Esophagus squamous epithelium (tissue), 5 donors: Measurements from ENCODE around the gene GAB3. TPM values are rescaled to one million over a fixed set of nuclear protein-coding genes. Genes with fewer than 3 reads are reported as not detected.
A peak's percentile ranks its signal among the peaks of the same experiment; 100 is the strongest.

ENCODE experiments used
- DNase-seq: peaks from one replicate; lab custom pipeline; 2025; lab: John Stamatoyannopoulos, UW
- H3K27ac ChIP-seq, 4 donors: fragments of 200-600 bp; sonication (generic); one replicate each; pipeline ENCODE4 v1.5.1; 2016 to 2019; ENCODE audit warnings: mild to moderate bottlenecking in 1 of 4
- H3K27me3 ChIP-seq, 4 donors: fragments of 200-600 bp; sonication (generic); 1 replicate in 3 of 4; 2 replicates in 1 of 4; pipeline versions ENCODE4 v1.5.1 to v1.6.0; 2017 to 2021; ENCODE audit warnings: antibody characterized with exemption in 1 of 4
- H3K36me3 ChIP-seq, 3 donors: fragments of 200-600 bp; sonication (generic); one replicate each; pipeline ENCODE4 v1.5.1; 2016 to 2019
- H3K4me1 ChIP-seq, 3 donors: fragments of 200-600 bp; sonication (generic); one replicate each; pipeline ENCODE4 v1.5.1; 2017 to 2019
- H3K4me3 ChIP-seq, 4 donors: fragments of 200-600 bp; sonication (generic); 1 replicate in 3 of 4; 2 replicates in 1 of 4; pipeline ENCODE4 v1.5.1; 2016 to 2019; ENCODE audit warnings: mild to moderate bottlenecking in 2 of 4, moderate library complexity in 1 of 4
- H3K9me3 ChIP-seq, 3 donors: fragments of 200-600 bp; sonication (generic); one replicate each; pipeline ENCODE4 v1.5.1; 2016 to 2019
- POLR2A ChIP-seq, 4 donors: fragments of 450-650 bp; IDR thresholded peaks; one replicate each; pipeline ENCODE4 v1.6.1; 2017; ENCODE audit warnings: antibody characterized with exemption in 4 of 4, mild to moderate bottlenecking in 4 of 4, moderate library complexity in 3 of 4
- WGBS, 2 donors: methylation state at CpG; one replicate each; pipeline ENCODE4 v1.1.5; 2018; 5-methylcytosine and 5-hydroxymethylcytosine counted together
- intact Hi-C: fragments of 100-400 bp; cut with DNase I; formaldehyde crosslinking; loops from one replicate; pipeline ENCODE4 v1.15.0; 2022
- total RNA-seq, 4 donors: library from RNA; depleted of rRNA; stranded (reverse); fragments of >200 nt; gene quantifications; one replicate each; pipeline ENCODE4 v1.1.0, GENCODE V29; 2016
- TF ChIP-seq, protein P1 (sequence below), 6 experiments: fragments of 450-650 bp in 4 of 6; fragments of 200-600 bp in 2 of 6; sonication (generic) in 2 of 6; IDR thresholded peaks; one replicate each; pipeline ENCODE4 v1.5.1; 2016 to 2019; ENCODE audit warnings: antibody characterized with exemption in 6 of 6, mild to moderate bottlenecking in 4 of 6, moderate library complexity in 4 of 6
- donor health status: DM: yes; HTN: yes; CAD: no.

GAB3 gene, protein sequence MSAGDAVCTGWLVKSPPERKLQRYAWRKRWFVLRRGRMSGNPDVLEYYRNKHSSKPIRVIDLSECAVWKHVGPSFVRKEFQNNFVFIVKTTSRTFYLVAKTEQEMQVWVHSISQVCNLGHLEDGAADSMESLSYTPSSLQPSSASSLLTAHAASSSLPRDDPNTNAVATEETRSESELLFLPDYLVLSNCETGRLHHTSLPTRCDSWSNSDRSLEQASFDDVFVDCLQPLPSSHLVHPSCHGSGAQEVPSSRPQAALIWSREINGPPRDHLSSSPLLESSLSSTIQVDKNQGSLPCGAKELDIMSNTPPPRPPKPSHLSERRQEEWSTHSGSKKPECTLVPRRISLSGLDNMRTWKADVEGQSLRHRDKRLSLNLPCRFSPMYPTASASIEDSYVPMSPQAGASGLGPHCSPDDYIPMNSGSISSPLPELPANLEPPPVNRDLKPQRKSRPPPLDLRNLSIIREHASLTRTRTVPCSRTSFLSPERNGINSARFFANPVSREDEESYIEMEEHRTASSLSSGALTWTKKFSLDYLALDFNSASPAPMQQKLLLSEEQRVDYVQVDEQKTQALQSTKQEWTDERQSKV
- 1 to 10 TPM in 3 of 4 donors, under 1 TPM in 1; 0.61 to 4.4 (median 1.8) TPM for total RNA-seq

DNA sequence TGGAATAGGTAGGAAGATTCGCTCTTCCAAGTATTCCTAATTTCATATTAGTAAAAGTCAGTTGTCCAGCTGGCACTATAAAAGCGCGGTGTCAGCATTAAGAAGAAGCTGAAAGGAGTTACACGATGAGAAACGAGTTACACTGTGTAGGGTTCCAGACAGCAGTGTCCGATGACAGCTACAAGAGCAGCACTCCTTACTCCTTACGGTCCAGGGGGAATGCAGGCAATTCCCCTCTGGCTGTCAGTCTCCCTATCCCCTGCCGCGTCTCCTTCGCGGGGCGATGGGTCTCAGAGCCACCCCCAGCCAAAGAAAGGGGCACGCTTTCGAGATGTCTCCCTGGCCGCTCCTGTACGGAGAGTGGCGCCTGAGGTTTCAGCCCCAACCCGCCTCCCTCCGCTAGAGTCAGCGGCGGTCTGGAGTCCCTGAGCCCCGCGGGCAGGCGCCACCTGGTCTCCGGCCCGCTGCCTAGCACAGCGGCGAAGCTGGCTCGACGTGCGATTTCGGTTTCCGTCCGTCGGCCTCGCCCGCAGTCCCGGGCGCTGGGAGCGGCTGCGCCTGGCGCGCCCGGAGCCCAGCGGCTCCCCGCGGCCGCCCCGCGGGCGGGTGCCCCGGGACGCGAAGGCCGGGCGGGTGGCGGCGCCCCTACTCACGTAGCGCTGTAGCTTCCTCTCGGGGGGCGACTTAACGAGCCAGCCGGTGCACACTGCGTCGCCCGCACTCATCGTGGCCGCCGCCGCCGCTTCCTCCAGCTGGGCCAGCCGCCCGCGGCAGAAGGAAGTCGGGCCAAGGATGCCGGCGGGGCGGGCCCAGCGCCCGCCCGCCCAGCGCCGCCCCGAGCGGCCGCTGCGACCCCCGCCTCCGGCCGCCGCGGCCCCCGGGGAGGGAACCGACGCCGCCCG, at the start of gene GAB3:
Gene GAB3, minus strand, starts transcription at position 777 of the 902 bp plus-strand sequence. Its CDS starts 52 bp downstream, at position 725.
- H3K4me1 ChIP-seq = peaks cover 0 to 13% (median 6%) of the 10 kb centered on the region in 3 donors
- DNase-seq = no peak
- peak within 1 kb of the TSS; percentile 29 to 71 (median 46) for H3K4me3 ChIP-seq
- H3K27ac ChIP-seq = peak within 1 kb of the TSS; percentile 66 to 86 (median 74)
- H3K27me3 ChIP-seq = peaks cover 0 to 28% (median 0%) of the 10 kb centered on the region in 4 donors
- no peak for TF ChIP-seq POLR2A (IDR thresholded peaks at IDR 0.05)
- TF ChIP-seq, protein P1, sequence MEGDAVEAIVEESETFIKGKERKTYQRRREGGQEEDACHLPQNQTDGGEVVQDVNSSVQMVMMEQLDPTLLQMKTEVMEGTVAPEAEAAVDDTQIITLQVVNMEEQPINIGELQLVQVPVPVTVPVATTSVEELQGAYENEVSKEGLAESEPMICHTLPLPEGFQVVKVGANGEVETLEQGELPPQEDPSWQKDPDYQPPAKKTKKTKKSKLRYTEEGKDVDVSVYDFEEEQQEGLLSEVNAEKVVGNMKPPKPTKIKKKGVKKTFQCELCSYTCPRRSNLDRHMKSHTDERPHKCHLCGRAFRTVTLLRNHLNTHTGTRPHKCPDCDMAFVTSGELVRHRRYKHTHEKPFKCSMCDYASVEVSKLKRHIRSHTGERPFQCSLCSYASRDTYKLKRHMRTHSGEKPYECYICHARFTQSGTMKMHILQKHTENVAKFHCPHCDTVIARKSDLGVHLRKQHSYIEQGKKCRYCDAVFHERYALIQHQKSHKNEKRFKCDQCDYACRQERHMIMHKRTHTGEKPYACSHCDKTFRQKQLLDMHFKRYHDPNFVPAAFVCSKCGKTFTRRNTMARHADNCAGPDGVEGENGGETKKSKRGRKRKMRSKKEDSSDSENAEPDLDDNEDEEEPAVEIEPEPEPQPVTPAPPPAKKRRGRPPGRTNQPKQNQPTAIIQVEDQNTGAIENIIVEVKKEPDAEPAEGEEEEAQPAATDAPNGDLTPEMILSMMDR (IDR thresholded peaks at IDR 0.05) = no peak
- 17% methylated on average over 12 of the region's 98 CpGs; no CpG with 5 or more reads in 1 of the 2 donors for WGBS, 2 donors
- H3K9me3 ChIP-seq = no peaks in the 10 kb centered on the region
- H3K36me3 ChIP-seq = no peaks in the 10 kb centered on the region
- intact Hi-C loops = no loop called here

DNA sequence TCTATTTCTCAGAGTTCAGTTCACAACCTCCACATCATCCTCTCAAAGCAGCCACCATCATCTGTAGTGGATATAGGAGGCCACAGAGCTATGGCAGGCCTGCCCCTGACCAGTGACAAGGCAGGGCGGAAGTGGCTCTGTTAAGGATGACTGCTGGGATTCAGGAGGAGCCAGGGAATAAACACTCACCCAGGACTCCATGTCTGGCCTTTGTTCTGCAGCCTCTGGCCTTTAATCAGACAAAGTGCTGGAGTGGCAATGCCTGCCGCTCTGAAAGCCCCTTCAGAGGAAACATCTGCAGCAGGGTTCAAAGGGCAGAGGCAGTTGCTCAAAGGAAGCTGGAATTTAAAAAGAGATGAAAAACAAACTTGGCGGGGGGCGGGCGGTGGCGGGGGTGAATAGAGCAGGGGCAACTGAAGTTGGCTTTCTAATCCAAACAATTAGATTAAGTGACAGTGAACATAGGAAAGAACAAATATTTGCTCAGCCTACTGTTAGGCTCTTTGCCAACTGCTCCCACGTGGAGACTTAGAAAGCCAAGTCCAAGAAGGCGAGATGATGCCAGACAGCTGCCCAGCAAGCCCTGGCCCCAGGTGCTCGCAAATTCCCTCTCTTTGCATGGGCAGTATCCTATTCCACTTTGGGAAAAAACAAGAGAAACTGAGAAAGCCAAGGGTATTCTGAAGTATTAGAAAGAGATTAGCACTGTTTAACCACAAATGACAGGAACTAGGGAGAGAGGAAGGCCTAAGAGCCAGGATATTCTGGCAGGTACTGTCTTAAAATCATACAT, 48.9 kb upstream of the GAB3 start:
- WGBS, 2 donors = 25 to 56% methylated on average over 6 to 8 of the region's 9 CpGs
- Histone ChIP-seq H3K36me3 (no peaks in the 10 kb centered on the region), H3K4me3 (no peak overlapping the region), H3K27me3 (no peaks in the 10 kb centered on the region), H3K9me3 (no peaks in the 10 kb centered on the region), H3K27ac (peak overlapping the region in 3 of 4 donors; percentile 22 to 67 (median 59)), H3K4me1 (peaks cover 4 to 36% (median 6%) of the 10 kb centered on the region in 3 donors)
- no peak for DNase-seq
- TF ChIP-seq, protein P1 (IDR thresholded peaks at IDR 0.05) = no peak
- no peak for TF ChIP-seq POLR2A (IDR thresholded peaks at IDR 0.05)
- intact Hi-C loops = no loop called here

DNA sequence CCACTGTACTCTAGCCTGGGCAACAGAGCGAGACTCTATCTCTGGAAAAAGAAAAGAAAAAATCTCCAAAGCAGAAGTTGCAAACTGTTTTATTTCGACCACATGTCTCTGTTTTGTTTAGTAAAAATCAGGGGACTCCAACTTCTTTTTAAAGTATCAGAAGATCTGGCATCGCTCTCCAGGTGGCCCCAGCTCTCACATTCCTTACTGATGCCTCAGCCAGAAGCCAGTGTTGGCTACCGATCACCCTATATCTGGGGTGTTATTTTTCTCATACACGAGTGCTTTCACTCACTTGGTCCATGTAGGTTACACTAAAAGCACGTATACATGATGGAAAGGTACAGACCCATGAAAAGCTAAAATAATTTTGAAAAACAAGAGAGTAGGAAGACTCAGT, 46.1 kb upstream of the GAB3 start:
- H3K27me3 ChIP-seq = no peaks in the 10 kb centered on the region
- intact Hi-C loops = no loop called here
- no peak overlapping the region for H3K4me3 ChIP-seq
- DNase-seq = no peak
- no peaks in the 10 kb centered on the region for H3K9me3 ChIP-seq
- no peak for TF ChIP-seq POLR2A (IDR thresholded peaks at IDR 0.05)
- TF ChIP-seq, protein P1 (IDR thresholded peaks at IDR 0.05) = no peak
- no peak overlapping the region for H3K27ac ChIP-seq
- H3K36me3 ChIP-seq = no peaks in the 10 kb centered on the region
- peaks cover 4 to 23% (median 6%) of the 10 kb centered on the region in 3 donors for H3K4me1 ChIP-seq
- 73 to 76% methylated on average over 4 to 6 of the region's 6 CpGs for WGBS, 2 donors

DNA sequence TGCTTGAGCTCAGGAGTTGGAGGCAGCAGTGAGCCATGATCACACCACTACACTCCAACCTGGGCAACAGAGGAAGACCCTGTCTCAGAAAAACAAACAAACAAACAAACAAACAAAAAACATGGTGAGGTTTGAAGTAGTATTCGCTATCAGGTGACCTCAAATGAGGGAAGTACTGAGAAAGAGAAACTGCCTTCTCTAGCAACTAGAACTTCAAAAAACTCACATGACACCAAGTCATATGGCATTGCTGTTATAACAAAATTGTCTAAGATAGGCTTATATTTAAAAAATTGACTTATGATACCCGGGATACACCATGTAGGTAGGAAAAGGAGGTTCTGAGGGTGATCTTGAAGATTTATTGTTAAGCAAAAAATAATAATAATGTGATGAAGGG, 44.1 kb upstream of the GAB3 start:
- no peaks in the 10 kb centered on the region for H3K27me3 ChIP-seq
- no peaks in the 10 kb centered on the region for H3K36me3 ChIP-seq
- 50 to 83% methylated on average over 1 to 2 of the region's 2 CpGs for whole genome bisulfite sequencing, 2 donors
- no peak for DNase-seq
- TF ChIP-seq POLR2A (IDR thresholded peaks at IDR 0.05) = no peak
- TF ChIP-seq, protein P1 (IDR thresholded peaks at IDR 0.05) = no peak
- no peaks in the 10 kb centered on the region for H3K9me3 ChIP-seq
- peaks cover 4 to 13% (median 6%) of the 10 kb centered on the region in 3 donors for H3K4me1 ChIP-seq
- H3K4me3 ChIP-seq = no peak overlapping the region
- no peak overlapping the region for H3K27ac ChIP-seq
- intact Hi-C loops = no loop called here
